HT1080 (cell line): ENCODE data around the gene ASAP2. TPM values are rescaled to one million over a fixed set of nuclear protein-coding genes. Genes with fewer than 3 reads are reported as not detected.

Source experiments
- DNase-seq: peaks from one replicate; pipeline ENCODE4 v3.0.0-alpha.2; 2015; ENCODE audit warnings: low read depth
- total RNA-seq: library from RNA; depleted of rRNA; stranded (reverse); fragments of >200 nt; shearing (Covaris generic); gene quantifications from 2 replicates; pipeline ENCODE4 v1.2.3, GENCODE V29; 2014

ASAP2 gene
- total RNA-seq, 1 experiment from 2014 or later, result 24.0 TPM

- no peak for DNase-seq
These were observed 23.6 kb downstream of the ASAP2 start for GRCh38 chr2:9230051-9230802.

GRCh38 chr2:9230881-9231280, 24.3 kb downstream of the ASAP2 start:
- DNase-seq, result peak; percentile 93

- DNase-seq, result no peak
These were observed 24.9 kb downstream of the ASAP2 start for GRCh38 chr2:9231291-9232165.

- no peak for DNase-seq
These were observed 25.5 kb downstream of the ASAP2 start for GRCh38 chr2:9232166-9232479.

- no peak for DNase-seq
These were observed 26.3 kb downstream of the ASAP2 start for GRCh38 chr2:9232886-9233285.

GRCh38 chr2:9234680-9235146, 28.1 kb downstream of the ASAP2 start:
- DNase-seq, result peak; percentile 100

- no peak for DNase-seq
These were observed 28.8 kb downstream of the ASAP2 start for GRCh38 chr2:9235147-9236044.

- DNase-seq, result no peak
These were observed 29.4 kb downstream of the ASAP2 start for GRCh38 chr2:9236045-9236344.

GRCh38 chr2:9236867-9237266, 30.3 kb downstream of the ASAP2 start:
- DNase-seq, result no peak

- no peak for DNase-seq
These were observed 31.2 kb downstream of the ASAP2 start for GRCh38 chr2:9237831-9238230.

- no peak for DNase-seq
These were observed 32.1 kb downstream of the ASAP2 start for GRCh38 chr2:9238591-9239326.

- DNase-seq, result no peak
These were observed 33.0 kb downstream of the ASAP2 start for GRCh38 chr2:9239616-9240015.

GRCh38 chr2:9240745-9241144, 34.1 kb downstream of the ASAP2 start:
- no peak for DNase-seq

- DNase-seq, result no peak
These were observed 34.6 kb downstream of the ASAP2 start for GRCh38 chr2:9241233-9241632.

- no peak for DNase-seq
These were observed 36.7 kb downstream of the ASAP2 start for GRCh38 chr2:9243357-9243756.

- peak; percentile 69 for DNase-seq
These were observed 38.5 kb downstream of the ASAP2 start for GRCh38 chr2:9244985-9245544.

- no peak for DNase-seq
These were observed 40.6 kb downstream of the ASAP2 start for GRCh38 chr2:9247177-9247576.

GRCh38 chr2:9247786-9248185, 41.2 kb downstream of the ASAP2 start:
- no peak for DNase-seq

- no peak for DNase-seq
These were observed 41.8 kb downstream of the ASAP2 start for GRCh38 chr2:9248363-9248762.

GRCh38 chr2:9249020-9249800, 42.6 kb downstream of the ASAP2 start:
- DNase-seq, result peak; percentile 80
